OCI-LY3 (cell line): ENCODE measurements around the gene SERHL2.
"Not testable (repeated sequence)": the region's sequence is repeated elsewhere in the genome, so short reads cannot be mapped to it uniquely, and the experiment has no call there.

Experiments used
- H2AFZ ChIP-seq: fragments of 200-600, 300-600 bp; shearing (Covaris generic); 2 replicates; pipeline ENCODE4 v1.6.0; 2014; ENCODE audit warnings: antibody characterized with exemption, low read depth, low read length
- H3K27ac ChIP-seq: fragments of 200-600, 300-600 bp; sonication (generic); 2 replicates; pipeline ENCODE4 v1.5.1; 2014; ENCODE audit warnings: mild to moderate bottlenecking, low read length, moderate library complexity, mixed read lengths
- H3K27me3 ChIP-seq: fragments of 200-600, 300-600 bp; sonication (generic); 2 replicates; pipeline ENCODE4 v1.6.1; 2014; ENCODE audit warnings: low read depth, low read length, mixed read lengths
- H3K36me3 ChIP-seq: fragments of 200-600, 300-600 bp; sonication (generic); replicated peaks from 2 replicates; pipeline ENCODE3; 2014; ENCODE audit warnings: low read depth, low read length, mixed read lengths
- H3K4me1 ChIP-seq: fragments of 300-600, 200-600 bp; sonication (generic); 2 replicates; pipeline ENCODE4 v1.6.1; 2014; ENCODE audit warnings: low read length, mixed read lengths
- H3K4me2 ChIP-seq: fragments of 200-600, 300-600 bp; sonication (generic); 2 replicates; pipeline ENCODE4 v1.6.1; 2014; ENCODE audit warnings: low read length, mixed read lengths
- H3K4me3 ChIP-seq: fragments of 300-600, 200-600 bp; sonication (generic); 2 replicates; pipeline ENCODE4 v1.5.1; 2014; ENCODE audit warnings: antibody characterized with exemption, mild to moderate bottlenecking, low read length, moderate library complexity
- H3K79me2 ChIP-seq: fragments of 300-600, 200-600 bp; shearing (Covaris generic); 2 replicates; pipeline ENCODE4 v1.6.1; 2014; ENCODE audit warnings: mild to moderate bottlenecking, low read length, mixed read lengths
- H3K9ac ChIP-seq: fragments of 300-600, 200-600 bp; shearing (Covaris generic); 2 replicates; pipeline ENCODE4 v1.6.0; 2014; ENCODE audit warnings: mild to moderate bottlenecking, low read length, moderate library complexity
- H3K9me3 ChIP-seq: fragments of 200-600, 300-600 bp; shearing (Covaris generic); 2 replicates; pipeline ENCODE4 v1.6.1; 2014; ENCODE audit warnings: low read length, mixed read lengths; ENCODE audit not compliant: insufficient read depth
- H4K20me1 ChIP-seq: fragments of 200-600, 300-600 bp; sonication (generic); 2 replicates; pipeline ENCODE4 v1.6.1; 2016; ENCODE audit warnings: low read length, mixed read lengths; ENCODE audit not compliant: insufficient read depth
- EZH2phosphoT487 ChIP-seq: fragments of 200-600 bp; shearing (Covaris generic); IDR thresholded peaks from 2 replicates; pipeline ENCODE4 v1.6.1; 2018; ENCODE audit warnings: antibody characterized with exemption, mixed run types, low read depth
- TF ChIP-seq, protein P1 (sequence below): fragments of 200-600, 300-600 bp; sonication (generic); IDR thresholded peaks from 2 replicates; pipeline ENCODE4 v1.5.1; 2014; ENCODE audit warnings: antibody characterized with exemption, low read length, low read depth

SERHL2 gene

DNA sequence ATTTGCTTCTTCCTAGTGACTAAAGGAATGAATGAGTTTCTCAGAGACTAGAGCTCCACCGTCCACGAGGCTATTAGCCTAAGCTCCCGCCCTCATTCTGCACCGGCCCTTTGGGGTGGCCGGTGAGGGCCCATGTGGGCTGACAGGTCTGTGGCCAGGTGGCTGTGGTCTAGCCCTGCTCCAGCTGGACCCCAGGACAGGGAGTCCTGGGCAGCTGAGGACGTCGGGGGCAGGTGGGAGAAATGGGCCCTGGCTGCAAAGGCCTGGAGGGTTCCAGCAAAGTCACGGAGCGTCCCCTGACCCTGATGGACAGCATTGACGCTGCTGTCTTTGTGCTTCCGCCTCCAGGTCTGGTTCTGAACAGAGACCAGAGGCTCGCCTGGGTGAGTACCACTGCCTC is 12.2 kb downstream of the SERHL2 start:
- Histone ChIP-seq H3K36me3 (peaks cover 4% of the 10 kb centered on the region), H3K9me3 (no peaks in the 10 kb centered on the region), H3K27ac (no peak overlapping the region), H3K79me2 (no peaks in the 10 kb centered on the region), H3K4me3 (no peak overlapping the region), H2AFZ (no peak overlapping the region), H3K4me1 (peaks cover 18% of the 10 kb centered on the region), H3K27me3 (no peaks in the 10 kb centered on the region), H4K20me1 (0 out of 2 replicates have a peak, but pooled peaks cover 2% of the 10 kb centered on the region), H3K9ac (no peak overlapping the region), H3K4me2 (no peak overlapping the region)
- TF ChIP-seq EZH2phosphoT487 = no peak
- TF ChIP-seq, protein P1, sequence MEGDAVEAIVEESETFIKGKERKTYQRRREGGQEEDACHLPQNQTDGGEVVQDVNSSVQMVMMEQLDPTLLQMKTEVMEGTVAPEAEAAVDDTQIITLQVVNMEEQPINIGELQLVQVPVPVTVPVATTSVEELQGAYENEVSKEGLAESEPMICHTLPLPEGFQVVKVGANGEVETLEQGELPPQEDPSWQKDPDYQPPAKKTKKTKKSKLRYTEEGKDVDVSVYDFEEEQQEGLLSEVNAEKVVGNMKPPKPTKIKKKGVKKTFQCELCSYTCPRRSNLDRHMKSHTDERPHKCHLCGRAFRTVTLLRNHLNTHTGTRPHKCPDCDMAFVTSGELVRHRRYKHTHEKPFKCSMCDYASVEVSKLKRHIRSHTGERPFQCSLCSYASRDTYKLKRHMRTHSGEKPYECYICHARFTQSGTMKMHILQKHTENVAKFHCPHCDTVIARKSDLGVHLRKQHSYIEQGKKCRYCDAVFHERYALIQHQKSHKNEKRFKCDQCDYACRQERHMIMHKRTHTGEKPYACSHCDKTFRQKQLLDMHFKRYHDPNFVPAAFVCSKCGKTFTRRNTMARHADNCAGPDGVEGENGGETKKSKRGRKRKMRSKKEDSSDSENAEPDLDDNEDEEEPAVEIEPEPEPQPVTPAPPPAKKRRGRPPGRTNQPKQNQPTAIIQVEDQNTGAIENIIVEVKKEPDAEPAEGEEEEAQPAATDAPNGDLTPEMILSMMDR = no peak

DNA sequence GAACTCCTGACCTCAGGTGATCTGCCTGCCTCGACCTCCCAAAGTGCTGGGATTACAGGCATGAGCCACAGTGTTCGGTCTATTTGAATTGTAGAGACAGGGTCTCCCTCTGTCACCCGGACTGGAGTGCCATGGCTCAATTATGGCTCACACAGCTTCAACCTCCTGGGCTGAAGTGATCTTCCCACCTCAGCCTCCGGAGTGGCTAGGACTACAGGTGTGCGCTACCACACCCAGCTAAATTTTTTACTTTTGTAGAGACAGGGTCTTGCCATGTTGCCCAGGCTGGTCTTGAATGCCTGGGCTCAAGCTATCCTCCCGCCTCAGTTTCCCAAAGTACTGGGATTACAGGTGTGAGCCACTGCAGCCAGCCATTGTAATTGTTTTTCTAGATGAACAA is 14.2 kb downstream of the SERHL2 start:
- H3K27ac ChIP-seq, H3K79me2 ChIP-seq, H3K36me3 ChIP-seq, H3K4me1 ChIP-seq, H3K9me3 ChIP-seq, H3K27me3 ChIP-seq, H4K20me1 ChIP-seq, H3K9ac ChIP-seq, H2AFZ ChIP-seq, H3K4me2 ChIP-seq, H3K4me3 ChIP-seq: not testable (repeated sequence)

- not testable (repeated sequence) for H3K36me3 ChIP-seq, H3K9me3 ChIP-seq, H3K9ac ChIP-seq, H3K27me3 ChIP-seq, H3K79me2 ChIP-seq, H4K20me1 ChIP-seq, H3K27ac ChIP-seq, H3K4me1 ChIP-seq, H3K4me2 ChIP-seq, H2AFZ ChIP-seq, H3K4me3 ChIP-seq
These were observed 16.8 kb downstream of the SERHL2 start for GRCh38 chr22:42570580-42570979.

- H4K20me1 ChIP-seq, H3K36me3 ChIP-seq, H3K27me3 ChIP-seq, H3K27ac ChIP-seq, H2AFZ ChIP-seq, H3K4me1 ChIP-seq, H3K9me3 ChIP-seq, H3K79me2 ChIP-seq, H3K4me2 ChIP-seq, H3K4me3 ChIP-seq, H3K9ac ChIP-seq: not testable (repeated sequence)
These were observed 17.3 kb downstream of the SERHL2 start for GRCh38 chr22:42571068-42571467.

- H2AFZ ChIP-seq, H3K4me3 ChIP-seq, H3K9me3 ChIP-seq, H3K4me2 ChIP-seq, H3K9ac ChIP-seq, H3K27ac ChIP-seq, H3K79me2 ChIP-seq, H3K27me3 ChIP-seq, H4K20me1 ChIP-seq, H3K4me1 ChIP-seq: not testable (repeated sequence)
- peaks cover 10% of the 10 kb centered on the region for H3K36me3 ChIP-seq
These were observed 20.3 kb downstream of the SERHL2 start for GRCh38 chr22:42574046-42574445.

- H3K36me3 ChIP-seq, H3K9me3 ChIP-seq, H3K27ac ChIP-seq, H3K4me2 ChIP-seq, H4K20me1 ChIP-seq, H3K27me3 ChIP-seq, H3K9ac ChIP-seq, H3K4me1 ChIP-seq, H3K79me2 ChIP-seq, H2AFZ ChIP-seq, H3K4me3 ChIP-seq: not testable (repeated sequence)
These were observed 20.7 kb downstream of the SERHL2 start for GRCh38 chr22:42574468-42574867.

GRCh38 chr22:42575996-42576574 is 22.3 kb downstream of the SERHL2 start:
- not testable (repeated sequence) for H3K4me2 ChIP-seq

GRCh38 chr22:42577141-42577540 is 23.4 kb downstream of the SERHL2 start:
- H3K4me3 ChIP-seq, H3K4me1 ChIP-seq, H3K4me2 ChIP-seq, H3K36me3 ChIP-seq, H4K20me1 ChIP-seq, H3K9me3 ChIP-seq, H2AFZ ChIP-seq, H3K27ac ChIP-seq, H3K9ac ChIP-seq, H3K27me3 ChIP-seq: not testable (repeated sequence)
- peaks cover 31% of the 10 kb centered on the region for H3K79me2 ChIP-seq

More at GRCh38 chr22:42575996-42576574, 22.3 kb downstream of the SERHL2 start:
- H3K27ac ChIP-seq, H3K4me1 ChIP-seq, H3K9ac ChIP-seq, H3K9me3 ChIP-seq, H3K36me3 ChIP-seq, H3K4me3 ChIP-seq, H3K27me3 ChIP-seq, H2AFZ ChIP-seq, H4K20me1 ChIP-seq: not testable (repeated sequence)
- peaks cover 22% of the 10 kb centered on the region for H3K79me2 ChIP-seq
